ENCODE data around the gene SLC43A2. TPM values are rescaled to one million over a fixed set of nuclear protein-coding genes. Genes with fewer than 3 reads are reported as not detected.

The SLC43A2 gene
- total and polyA plus RNA-seq, 10 of the 15 experiments (the other 5 are each of a cell fraction or from before 2014, with no cell fraction given) = 0.03 to 14.0 (median 5.3) TPM

DNA sequence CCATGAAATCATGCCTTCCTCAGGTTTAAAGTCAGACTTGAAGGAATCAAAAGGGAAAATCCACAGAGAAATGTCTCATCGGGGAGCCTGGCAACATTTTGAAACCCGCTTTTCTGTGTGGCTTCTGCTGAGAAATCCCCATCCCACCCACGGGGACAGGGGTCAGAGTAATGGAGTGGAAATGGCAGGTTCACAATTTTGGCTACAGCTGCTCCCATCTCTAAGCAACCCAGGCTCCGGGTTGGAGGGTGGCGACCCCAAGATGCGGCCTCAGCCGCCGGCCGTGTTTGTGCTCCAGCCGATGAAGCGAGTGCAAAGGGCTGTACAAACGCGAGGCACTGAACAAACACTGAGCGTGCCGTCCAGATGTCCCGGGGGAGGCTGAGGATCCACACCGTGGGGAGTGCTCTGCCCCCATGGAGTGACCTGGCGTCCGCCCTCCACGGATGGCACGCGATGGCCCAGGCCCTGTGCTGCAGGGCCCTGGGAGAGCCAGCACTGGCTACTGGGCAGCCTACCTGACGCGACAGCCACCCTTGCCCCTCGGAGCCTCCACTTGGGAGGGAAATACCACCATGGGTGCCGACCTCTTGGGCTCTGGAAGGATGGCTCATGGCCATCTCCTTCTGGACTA lies 22.2 kb downstream of the SLC43A2 start (continued):
- TF ChIP-seq CREM (IDR thresholded peaks at IDR 0.05; ENCODE audit: low read depth) (0 out of 2 replicates have a peak, but pooled peaks have one; percentile 13), NFXL1 (IDR thresholded peaks at IDR 0.05; ENCODE audit: borderline replicate concordance) (no peak), ZNF274 (IDR thresholded peaks at IDR 0.05; ENCODE audit: insufficient read depth, insufficient read length) (no peak), KLF5 (IDR thresholded peaks at IDR 0.05; ENCODE audit: partially characterized antibody) (no peak), BRCA1 (IDR thresholded peaks at IDR 0.05; ENCODE audit: low read depth, low read length) (no peak), BACH1 (IDR thresholded peaks at IDR 0.05; ENCODE audit: borderline replicate concordance) (peak; percentile 28; the same call in 1 of the 2 replicates)
- TF ChIP-seq, protein P1, sequence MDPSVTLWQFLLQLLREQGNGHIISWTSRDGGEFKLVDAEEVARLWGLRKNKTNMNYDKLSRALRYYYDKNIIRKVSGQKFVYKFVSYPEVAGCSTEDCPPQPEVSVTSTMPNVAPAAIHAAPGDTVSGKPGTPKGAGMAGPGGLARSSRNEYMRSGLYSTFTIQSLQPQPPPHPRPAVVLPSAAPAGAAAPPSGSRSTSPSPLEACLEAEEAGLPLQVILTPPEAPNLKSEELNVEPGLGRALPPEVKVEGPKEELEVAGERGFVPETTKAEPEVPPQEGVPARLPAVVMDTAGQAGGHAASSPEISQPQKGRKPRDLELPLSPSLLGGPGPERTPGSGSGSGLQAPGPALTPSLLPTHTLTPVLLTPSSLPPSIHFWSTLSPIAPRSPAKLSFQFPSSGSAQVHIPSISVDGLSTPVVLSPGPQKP (IDR thresholded peaks at IDR 0.05; ENCODE audit: low read depth, low read length) = no peak

DNA sequence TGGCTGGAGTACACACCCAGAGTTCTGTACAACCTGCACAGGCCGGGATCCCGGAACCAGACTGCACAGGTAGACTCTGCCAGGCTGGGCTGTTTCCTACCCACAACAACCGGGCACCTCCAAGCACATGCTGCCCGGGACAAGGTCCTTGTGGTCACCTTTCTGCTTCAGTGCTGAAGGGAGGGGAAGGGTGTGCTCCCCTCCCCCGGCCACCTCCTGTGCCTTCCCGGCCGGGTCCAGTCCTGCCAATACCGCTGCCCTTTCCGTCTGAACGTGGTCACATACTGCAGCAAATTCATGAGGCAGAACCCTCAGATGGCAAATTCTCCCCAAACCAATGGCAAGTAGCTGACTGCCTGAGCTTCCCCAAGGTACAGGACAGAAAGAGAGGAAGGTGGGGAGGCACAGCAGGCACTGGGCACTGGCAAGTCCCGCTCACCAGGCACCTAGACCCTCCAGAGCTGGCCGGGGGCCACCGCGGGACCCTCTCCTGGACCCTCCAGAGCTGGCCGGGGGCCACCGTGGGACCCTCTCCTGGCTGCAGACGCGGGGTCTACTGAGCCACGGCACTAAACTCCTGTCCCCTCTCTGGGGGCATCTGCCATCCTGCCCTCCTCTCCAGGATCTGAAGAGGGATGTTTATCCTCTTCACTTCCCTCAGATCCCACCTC lies 22.8 kb downstream of the SLC43A2 start:
- ATAC-seq = no peak
- ChIA-PET POLR2A (interaction anchor here (0.6 to 3.7 kb wide), 5 partner anchors 12 to 176 kb away, joined by 3 to 56 read pairs (median 3); partner anchors contain the start of genes INPP5K and SLC43A2), CTCF (interaction anchor here (4.5 kb wide), 1 partner anchor 23 kb away, joined by 37 read pairs; the partner anchor contains the start of gene SLC43A2), SMC1A (ENCODE audit: uncharacterized antibody, unreplicated experiment) (interaction anchor here (0.5 to 5.0 kb wide), 3 partner anchors 24 to 93 kb away, joined by 3 to 31 read pairs (median 12); partner anchors contain the start of gene SLC43A2), RAD21 (ENCODE audit: unreplicated experiment) (interaction anchor here (0.8 to 6.8 kb wide), 6 partner anchors 13 to 111 kb away, joined by 3 to 86 read pairs (median 12); partner anchors contain the start of gene SLC43A2)
- Histone ChIP-seq H3K36me3 (ENCODE audit: control insufficient read depth in 2 of 2, insufficient read depth in 2 of 2, low read length in 1 of 2) (no peaks in the 10 kb centered on the region), H3K27ac (ENCODE audit: control insufficient read depth, insufficient read depth) (peak overlapping the region; percentile 85), H2AFZ (ENCODE audit: control insufficient read depth, low read depth, low read length) (peak overlapping the region; percentile 75), H4K20me1 (ENCODE audit: control insufficient read depth, insufficient read depth) (no peaks in the 10 kb centered on the region), H3K27me3 (replicated peaks in 1 of 2; ENCODE audit: control insufficient read depth in 2 of 2, insufficient read depth in 2 of 2, low read length in 1 of 2) (no peaks in the 10 kb centered on the region), H3K79me2 (ENCODE audit: control insufficient read depth, insufficient read depth, low read length) (no peaks in the 10 kb centered on the region), H3K4me3 (no peak overlapping the region), H3K9me3 (replicated peaks; ENCODE audit: control insufficient read depth, insufficient read depth, low read length) (peaks cover 1% of the 10 kb centered on the region; the same call in 1 of the 3 replicates), H3K4me1 (ENCODE audit: control insufficient read depth, insufficient read depth, low read length) (peaks cover 32% of the 10 kb centered on the region), H3K9ac (ENCODE audit: control insufficient read depth, insufficient read depth, low read length) (peak overlapping the region; percentile 64), H3K4me2 (ENCODE audit: control insufficient read depth, insufficient read depth) (peak overlapping the region; percentile 88; the same call in 1 of the 2 replicates)
- no peak for DNase-seq (ENCODE audit: low read depth, low spot score)
- in situ Hi-C loops (cut with MboI) = no loop called here
- FAIRE-seq = no peak
- 77% methylated on average over 19 of the region's 19 CpGs for whole genome bisulfite sequencing (ENCODE audit: insufficient coverage, insufficient replicate concordance, low lambda C conversion rate, missing lambda C conversion rate)
- intact Hi-C loops (cut with micrococcal nuclease; ENCODE audit: unreplicated experiment) = loop anchor here (2.0 kb wide), 1 partner anchor 21 kb away; no protein-coding TSS in a partner anchor
- TF ChIP-seq HDGF (IDR thresholded peaks at IDR 0.05) = peak; percentile 53; the same call in 1 of the 2 replicates
- TF ChIP-seq, protein P2, sequence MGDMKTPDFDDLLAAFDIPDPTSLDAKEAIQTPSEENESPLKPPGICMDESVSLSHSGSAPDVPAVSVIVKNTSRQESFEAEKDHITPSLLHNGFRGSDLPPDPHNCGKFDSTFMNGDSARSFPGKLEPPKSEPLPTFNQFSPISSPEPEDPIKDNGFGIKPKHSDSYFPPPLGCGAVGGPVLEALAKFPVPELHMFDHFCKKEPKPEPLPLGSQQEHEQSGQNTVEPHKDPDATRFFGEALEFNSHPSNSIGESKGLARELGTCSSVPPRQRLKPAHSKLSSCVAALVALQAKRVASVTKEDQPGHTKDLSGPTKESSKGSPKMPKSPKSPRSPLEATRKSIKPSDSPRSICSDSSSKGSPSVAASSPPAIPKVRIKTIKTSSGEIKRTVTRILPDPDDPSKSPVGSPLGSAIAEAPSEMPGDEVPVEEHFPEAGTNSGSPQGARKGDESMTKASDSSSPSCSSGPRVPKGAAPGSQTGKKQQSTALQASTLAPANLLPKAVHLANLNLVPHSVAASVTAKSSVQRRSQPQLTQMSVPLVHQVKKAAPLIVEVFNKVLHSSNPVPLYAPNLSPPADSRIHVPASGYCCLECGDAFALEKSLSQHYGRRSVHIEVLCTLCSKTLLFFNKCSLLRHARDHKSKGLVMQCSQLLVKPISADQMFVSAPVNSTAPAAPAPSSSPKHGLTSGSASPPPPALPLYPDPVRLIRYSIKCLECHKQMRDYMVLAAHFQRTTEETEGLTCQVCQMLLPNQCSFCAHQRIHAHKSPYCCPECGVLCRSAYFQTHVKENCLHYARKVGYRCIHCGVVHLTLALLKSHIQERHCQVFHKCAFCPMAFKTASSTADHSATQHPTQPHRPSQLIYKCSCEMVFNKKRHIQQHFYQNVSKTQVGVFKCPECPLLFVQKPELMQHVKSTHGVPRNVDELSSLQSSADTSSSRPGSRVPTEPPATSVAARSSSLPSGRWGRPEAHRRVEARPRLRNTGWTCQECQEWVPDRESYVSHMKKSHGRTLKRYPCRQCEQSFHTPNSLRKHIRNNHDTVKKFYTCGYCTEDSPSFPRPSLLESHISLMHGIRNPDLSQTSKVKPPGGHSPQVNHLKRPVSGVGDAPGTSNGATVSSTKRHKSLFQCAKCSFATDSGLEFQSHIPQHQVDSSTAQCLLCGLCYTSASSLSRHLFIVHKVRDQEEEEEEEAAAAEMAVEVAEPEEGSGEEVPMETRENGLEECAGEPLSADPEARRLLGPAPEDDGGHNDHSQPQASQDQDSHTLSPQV (IDR thresholded peaks at IDR 0.05) = no peak
- TF ChIP-seq SMARCA5 (IDR thresholded peaks at IDR 0.05) = peak; percentile 21; the same call in 1 of the 2 replicates
- no TSS peak for BruUV-seq (replicated peaks)

All from GM12878 (cell line).